Adrenal gland (tissue), 5 donors: Measurements from ENCODE around the gene ABCB9.

Experiments
- POLR2A ChIP-seq, 2 donors: fragments of 450-650 bp; IDR thresholded peaks; one replicate each; pipeline ENCODE4 v1.6.1; 2017; ENCODE audit warnings: antibody characterized with exemption in 2 of 2, mild to moderate bottlenecking in 2 of 2, moderate library complexity in 1 of 2
- TF ChIP-seq, protein P1 (sequence below), 6 experiments: fragments of 450-650 bp in 4 of 6; fragments of 200-600 bp in 2 of 6; sonication (generic) in 1 of 6; IDR thresholded peaks; 1 replicate in 5 of 6; 2 replicates in 1 of 6; pipeline versions ENCODE4 v1.5.1 to v1.8.0; 2016 to 2021; ENCODE audit warnings: antibody characterized with exemption in 6 of 6, mild to moderate bottlenecking in 2 of 6, moderate library complexity in 1 of 6
- donor health status: DM: no; HTN: no; CAD: no.

DNA sequence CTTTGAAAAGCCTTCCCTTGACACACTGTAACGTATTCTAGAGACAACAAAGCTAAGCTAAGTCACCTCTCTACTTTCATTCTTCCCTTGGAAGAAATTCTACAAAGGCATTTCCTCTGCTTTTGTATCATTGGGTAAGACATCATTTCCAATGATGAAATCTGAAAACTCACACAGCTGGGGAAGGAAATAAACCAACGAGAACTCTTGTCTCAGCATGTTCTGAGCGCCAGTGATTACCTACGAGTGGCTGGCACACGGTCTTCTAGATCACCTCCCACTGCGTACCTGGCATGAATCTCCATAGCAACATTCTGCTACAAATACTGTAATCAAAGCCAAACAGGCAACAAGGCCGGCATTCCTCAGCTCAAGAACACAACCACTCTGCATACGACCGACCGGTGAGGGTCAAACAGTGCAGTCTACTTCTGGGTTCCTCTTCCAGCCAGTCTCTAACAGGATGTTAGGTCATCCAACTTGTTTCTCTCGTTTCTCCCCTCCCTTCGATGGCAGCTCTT is 78.0 kb downstream of the ABCB9 start:
- TF ChIP-seq POLR2A (IDR thresholded peaks at IDR 0.05), result peak in 1 of 2 donors; percentile 64
- TF ChIP-seq, protein P1, sequence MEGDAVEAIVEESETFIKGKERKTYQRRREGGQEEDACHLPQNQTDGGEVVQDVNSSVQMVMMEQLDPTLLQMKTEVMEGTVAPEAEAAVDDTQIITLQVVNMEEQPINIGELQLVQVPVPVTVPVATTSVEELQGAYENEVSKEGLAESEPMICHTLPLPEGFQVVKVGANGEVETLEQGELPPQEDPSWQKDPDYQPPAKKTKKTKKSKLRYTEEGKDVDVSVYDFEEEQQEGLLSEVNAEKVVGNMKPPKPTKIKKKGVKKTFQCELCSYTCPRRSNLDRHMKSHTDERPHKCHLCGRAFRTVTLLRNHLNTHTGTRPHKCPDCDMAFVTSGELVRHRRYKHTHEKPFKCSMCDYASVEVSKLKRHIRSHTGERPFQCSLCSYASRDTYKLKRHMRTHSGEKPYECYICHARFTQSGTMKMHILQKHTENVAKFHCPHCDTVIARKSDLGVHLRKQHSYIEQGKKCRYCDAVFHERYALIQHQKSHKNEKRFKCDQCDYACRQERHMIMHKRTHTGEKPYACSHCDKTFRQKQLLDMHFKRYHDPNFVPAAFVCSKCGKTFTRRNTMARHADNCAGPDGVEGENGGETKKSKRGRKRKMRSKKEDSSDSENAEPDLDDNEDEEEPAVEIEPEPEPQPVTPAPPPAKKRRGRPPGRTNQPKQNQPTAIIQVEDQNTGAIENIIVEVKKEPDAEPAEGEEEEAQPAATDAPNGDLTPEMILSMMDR (IDR thresholded peaks at IDR 0.05), result no peak
